GM21381 (cell line): Measurements from ENCODE around the gene NETO2.
"Not testable (repeated sequence)": the region's sequence is repeated elsewhere in the genome, so short reads cannot be mapped to it uniquely, and the experiment has no call there.

Source experiments
- ATAC-seq: cut with Tn5 transposase; IDR thresholded peaks from one replicate; pipeline ENCODE4 v1.9.1; 2021; ENCODE audit warnings: mild to moderate bottlenecking, moderate library complexity; ENCODE audit not compliant: unreplicated experiment

NETO2 gene

DNA sequence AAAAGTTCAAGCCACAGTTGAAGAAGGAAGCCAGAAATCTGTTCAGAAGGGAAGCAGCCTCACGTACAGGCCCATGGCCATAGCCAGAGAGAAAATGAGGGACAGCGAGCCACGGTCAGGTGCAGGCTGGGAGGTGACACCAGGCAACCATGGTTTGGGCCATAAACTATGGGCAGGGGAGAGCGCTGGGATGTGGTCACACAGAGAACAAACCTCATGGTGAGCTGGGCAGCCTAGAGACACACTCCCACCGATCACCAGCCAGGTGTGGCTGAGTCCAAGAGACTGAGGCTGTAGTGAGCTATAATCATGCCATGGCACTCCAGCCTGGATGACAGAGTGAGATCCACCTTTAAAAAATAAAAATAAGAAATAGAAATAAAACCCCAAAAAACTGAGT lies 76.5 kb downstream of the NETO2 start:
- no peak for ATAC-seq

DNA sequence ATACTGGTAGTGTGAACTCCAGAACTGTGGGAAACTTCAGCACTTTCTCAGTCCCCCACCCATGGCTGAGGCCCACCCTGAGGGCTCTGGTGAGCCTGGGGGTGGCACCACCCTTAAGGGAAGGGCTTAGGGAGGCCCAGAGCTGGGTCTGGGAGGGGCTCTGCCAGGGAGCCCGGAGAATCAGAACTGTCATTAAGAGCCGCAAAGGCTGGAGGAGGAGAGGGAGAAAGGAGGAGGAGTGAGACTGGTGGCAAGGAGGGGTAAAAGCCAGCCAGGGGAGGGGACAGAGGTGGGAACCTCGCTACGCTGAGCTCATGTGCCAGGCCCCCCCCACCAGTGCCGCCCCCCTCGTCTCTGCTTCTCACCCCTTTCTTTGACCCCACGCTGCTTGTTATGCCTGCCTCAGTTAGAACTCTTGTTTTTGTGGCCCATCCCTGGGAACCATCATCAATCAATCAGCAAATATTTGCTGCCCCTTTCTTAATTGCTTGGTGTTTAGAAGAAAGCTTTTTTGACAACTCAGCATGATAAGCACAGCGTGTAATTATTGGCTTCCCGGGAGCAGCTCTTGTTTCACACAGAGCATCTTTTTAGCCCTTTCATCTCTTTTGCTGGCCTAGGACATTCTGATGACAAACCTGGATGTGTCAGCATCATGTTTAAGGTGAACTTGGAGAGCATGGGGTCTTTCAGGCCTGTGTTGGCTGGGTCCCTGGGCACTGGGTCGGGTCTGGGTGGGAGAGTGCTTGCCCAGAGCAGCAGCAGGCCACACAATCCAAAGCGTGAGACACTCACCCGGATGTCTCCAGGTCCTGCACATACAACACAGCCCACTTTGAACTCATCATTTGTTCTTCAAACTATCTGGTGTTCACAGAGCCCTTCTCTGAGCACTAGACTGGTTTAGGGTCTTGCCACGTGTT lies 77.7 kb downstream of the NETO2 start:
- no peak for ATAC-seq

DNA sequence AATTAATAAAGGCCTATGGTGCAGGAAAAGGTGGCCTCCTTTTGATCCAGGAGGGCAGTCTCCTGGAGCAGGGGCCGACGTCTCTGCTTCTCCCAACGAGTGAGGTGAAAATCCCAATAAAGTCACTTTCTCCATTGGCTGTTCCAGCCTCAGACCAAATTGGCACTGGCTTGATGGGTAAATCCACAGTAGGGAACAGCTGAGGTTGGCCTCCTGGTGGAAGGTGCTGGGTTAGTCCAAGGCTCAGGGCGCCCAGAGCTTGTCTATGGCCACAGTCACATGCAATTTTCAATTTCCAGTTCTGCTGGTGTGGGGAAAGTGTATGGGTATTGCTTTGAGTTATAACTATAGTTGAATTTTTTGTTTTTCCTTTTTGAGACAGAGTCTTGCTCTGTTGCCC lies 79.0 kb downstream of the NETO2 start:
- no peak for ATAC-seq

DNA sequence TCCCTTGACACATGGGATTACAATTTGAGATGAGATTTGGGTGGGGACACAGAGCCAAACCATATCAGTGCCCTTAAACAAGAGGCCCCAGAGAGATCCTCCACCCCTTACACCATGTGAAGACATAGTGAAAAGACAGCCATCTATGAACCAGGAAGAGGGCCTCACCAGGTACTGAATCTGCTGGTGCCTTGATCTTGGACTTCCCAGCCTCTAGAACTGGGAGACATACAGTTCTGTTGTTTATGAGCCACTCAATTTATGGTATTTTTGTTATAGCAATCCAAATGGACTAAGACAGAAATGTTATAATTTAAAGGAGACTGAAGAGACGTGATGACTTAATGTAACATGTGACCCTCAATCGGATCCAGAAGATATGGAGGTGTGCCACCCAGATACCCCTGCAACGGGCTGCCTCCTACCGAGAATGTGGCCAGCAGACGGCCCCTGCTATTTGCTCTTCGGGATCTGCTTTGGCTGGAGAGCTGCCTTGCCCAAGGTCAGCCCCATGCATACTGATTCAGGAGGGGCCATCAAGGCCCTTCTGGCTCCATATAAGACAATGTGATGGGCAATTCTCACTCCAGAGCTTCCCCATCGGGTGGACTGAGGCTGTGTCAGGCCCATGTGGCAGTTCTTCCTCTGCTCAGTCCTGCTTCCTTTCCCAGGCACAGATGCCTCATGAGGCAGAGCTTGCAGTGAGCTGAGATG lies 80.6 kb downstream of the NETO2 start:
- ATAC-seq: no peak

DNA sequence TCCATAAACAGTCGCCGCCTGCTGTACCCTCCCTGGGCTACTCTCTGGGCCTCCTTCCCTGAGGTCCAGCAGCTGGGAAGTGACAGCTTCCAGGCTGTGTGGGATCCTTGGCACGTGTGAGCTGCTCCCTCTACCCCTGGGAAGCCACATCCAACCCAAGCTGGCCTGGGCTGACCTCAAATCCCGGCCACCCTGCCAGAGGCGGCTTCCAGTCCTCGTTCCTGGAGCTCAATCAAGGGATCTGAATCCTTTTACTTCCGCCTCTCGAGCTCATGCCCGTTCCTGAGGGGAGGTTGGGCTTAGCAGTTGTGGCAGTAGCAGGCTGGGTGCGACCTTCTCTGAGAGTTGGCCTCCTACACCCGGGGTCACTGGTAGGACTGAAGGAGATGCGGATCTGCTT lies 82.5 kb downstream of the NETO2 start:
- no peak for ATAC-seq

DNA sequence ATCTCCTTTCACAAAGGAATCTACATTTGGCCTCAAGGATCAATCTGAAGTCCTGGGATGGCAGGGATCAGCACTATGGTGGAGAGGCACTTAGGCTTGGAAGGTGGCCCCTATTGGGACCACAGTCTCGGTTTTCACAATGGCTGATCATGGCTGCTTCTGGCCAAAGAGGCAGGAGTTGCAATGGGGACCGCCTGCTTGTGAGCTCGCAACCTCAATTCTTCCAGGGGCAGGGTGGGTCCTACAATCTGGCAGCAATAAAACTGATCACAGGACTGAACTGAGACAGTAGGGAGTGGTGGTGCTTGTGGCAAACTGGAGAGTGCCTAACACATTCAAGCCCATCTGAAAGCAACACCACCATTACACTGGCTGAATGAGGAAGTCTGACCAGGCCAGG lies 83.1 kb downstream of the NETO2 start:
- no peak for ATAC-seq

DNA sequence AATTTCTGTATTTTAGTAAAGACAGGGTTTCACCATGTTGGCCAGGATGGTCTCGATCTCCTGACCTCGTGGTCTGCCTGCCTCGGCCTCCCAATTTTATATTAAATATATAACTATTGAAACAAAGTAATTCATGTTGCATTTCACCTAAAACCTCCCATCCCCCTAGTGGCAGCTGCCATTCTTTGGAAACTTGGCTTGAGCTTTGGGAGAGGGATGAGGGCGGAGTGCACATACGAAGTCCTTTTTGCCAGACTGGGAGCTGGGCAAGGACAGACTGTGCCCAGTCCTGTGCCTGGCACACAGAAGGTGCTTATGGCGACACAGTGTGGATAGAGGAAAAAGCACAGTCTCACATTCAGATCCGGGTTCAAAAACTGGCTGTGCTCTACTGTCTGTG lies 83.8 kb downstream of the NETO2 start:
- ATAC-seq: no peak

DNA sequence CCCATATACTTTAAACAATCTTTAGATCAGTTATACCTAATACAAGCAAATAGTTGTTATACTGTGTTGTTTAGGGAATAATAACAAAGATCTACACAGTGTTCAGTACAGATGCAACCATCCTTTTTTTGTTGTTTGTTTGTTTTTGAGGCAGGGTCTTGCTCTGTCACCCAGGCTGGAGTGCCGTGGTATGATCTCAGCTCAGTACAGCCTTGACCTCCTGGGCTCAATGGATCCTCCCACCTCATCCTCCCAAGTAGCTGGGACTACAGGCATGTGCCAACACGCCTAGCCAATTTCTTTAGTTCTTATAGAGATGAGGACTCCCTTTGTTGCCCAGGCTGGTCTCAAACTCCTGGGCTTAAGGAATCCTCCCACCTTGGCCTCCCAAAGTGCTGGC lies 84.6 kb downstream of the NETO2 start:
- ATAC-seq: not testable (repeated sequence)

DNA sequence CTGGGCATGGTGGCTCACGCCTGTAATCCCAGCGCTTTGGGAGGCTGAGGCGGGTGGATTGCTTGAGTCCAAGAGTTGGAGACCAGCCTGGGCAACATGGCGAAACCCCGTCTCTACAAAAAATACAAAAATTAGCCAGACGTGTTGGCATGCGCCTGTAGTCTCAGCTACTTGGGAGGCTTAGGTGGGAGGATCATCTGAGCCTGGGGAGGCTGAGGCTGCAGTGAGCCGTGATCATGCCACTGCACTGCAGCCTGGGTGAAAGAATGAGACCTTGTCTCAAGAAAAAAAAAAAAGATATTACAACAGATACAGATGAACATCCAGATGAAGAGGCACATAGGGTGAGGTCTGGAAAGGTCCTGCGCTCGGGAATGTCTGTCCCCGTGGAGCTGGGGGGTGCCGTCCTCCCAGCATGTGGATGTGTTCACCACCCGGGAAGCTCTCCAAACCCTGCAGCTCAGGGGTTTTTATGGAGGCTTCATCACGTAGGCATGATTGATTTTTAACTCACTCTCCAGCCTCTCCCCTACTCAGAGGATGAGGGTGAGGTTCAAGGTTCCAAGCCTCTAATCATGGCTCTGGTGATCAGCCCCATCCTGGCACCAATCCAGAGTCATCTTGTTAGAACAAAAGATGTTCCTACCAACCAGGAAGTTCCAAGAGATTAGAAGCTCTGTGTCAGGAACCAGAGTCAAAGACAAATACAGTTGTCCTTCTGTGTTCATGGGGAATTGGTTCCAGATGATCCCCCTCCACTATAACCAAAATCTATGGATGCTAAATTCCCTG lies 85.3 kb downstream of the NETO2 start:
- no peak for ATAC-seq

DNA sequence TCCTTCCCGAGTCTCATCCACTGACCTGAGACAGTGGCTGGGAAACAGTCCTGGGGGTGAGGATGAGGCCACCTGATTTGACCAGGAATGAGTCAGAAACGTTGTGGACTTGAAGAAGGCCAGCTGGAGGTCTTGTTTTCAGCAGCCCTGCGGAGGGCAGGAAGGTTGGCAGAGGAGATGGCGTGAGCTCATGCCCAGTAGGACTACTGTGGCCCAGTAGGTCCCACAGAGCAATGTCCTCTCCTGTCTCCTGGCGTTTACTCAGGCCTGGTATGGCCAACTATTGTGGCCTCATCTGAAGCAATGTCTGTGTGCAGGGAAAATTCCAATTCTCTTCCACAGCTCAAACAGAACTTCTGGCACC lies 86.1 kb downstream of the NETO2 start:
- no peak for ATAC-seq

DNA sequence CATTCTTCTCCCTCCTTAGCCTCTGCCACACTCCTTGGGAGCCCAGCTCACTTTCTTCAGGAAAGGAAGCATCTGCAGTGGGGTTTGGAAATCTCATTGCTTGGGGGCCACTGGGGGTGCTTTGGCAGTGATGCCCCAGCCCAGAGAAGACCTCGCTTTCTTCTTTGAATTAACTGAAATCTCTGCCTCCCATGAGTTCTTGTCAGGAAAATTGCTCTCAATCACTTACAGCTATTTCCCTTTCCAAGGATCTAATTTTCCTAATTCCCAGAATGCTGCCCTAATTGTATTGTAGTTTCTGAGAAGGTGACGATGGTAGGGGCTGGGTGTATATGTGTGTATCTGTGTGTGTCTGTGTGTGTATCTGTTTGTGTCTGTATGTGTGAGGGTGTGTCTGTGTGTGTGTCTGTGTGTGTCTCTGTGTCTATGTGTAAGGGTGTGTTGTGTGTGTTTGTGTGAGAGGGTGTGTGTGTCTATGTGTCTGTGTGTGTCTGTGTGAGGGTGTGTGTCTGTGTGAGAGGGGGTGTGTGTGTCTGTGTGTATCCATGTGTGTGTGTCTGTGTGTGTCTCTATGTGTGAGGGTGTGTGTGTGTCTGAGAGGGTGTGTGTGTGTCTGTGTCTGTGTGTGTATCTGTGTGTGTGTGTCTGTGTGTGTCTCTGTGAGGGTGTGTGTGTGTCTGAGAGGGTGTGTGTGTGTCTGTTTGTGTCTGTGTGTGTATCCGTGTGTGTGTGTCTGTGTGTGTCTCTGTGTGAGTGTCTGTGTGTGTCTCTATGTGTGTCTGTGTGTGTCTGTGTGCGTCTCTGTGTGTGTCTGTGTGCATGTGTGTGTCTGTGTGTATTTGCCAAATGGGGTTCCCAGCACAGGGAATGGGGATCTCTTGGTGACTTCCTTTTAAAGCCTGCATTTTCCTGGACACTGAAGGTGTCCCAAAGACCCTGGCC lies 86.8 kb downstream of the NETO2 start:
- no peak for ATAC-seq

DNA sequence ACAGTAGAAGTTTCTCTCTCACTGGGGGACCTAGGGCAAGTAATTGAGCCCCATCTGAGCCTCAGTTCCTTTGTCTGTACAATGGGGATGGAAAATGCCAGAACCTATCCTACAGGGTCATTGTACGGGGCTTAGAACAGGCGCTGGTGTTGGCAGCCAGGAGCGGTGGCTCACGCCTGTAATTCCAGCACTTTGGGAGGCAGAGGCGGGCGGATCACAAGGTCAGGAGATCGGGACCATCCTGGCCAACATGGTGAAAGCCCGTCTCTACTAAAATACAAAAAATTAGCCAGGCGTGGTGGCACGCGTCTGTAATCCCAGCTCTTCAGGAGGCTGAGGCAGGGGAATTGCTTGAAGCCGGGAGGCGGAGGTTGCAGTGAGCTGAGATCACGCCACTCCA lies 87.7 kb downstream of the NETO2 start:
- ATAC-seq: not testable (repeated sequence)

DNA sequence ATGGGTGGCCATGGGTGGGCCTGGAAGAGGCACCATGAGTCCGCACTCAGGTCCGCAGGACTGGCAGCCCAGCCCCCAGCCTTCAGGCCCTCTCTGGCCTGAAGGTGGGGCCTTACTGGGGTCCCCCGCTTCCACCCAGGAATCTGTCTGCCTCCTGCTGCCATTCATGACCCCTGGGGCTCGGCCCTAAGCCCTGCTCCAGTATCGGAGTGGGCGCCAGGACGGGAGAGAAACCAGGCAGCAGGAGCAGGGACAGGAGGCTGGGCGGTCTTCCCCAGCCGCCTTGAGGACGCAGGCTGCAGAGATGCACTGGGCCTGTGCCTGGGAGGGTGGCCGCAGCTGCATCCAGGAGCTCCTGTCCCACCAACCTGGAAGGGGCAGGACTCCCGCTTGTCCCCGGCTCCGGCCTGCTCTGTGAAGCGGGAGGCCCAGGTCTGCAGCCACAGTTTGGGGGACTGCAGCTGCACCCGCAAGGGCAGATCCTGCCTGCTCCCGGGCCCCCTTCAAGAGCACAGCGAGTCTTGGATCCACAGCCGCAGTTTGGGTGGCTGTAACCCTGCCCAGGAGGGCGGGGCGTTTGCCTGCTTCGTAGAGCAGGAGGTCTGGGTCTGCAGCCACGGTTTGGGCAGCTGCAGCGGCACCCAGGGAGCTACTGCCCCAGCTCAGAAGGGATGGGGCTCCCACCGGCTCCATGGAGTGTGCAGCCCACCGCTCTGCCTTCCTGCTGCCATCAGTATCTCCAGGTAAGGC lies 88.4 kb downstream of the NETO2 start:
- no peak for ATAC-seq

DNA sequence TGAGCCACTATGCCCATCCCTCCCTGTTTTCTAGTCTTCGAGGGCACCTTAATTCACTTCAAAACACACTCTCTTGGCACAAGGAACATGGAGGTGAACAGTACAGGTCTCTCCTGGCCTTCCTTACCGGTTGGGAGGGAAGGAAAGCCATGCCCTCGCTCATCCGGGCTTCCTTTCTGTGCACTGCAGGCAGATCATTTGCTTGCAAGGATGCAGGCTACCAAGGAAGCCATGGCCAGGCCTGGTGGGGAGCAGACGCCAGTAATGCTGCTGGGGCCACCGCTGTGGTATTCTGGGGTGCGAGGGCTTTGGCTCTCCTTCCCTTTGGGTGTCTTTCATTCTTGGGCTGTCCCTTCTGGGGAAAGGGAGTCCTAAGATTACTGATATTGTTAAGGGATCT lies 89.4 kb downstream of the NETO2 start:
- no peak for ATAC-seq

DNA sequence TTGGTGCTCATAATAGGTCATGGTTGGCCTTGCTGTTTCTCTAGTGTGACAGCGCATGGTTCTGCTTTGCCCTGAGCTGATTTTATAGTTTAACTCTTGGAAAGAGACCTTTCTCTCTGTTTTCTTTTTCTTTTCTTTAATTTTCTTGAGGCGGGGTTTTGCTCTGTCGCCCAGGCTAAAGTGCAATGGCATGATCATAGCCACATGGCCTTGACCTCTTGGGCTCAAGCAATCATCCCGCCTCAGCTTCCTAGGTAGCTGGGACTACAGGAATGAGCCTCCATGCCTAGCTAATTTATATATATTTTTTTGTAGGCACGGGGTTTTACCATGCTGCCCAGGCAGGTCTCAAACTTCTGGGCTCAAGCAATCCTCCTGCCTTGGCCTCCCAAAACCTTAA lies 89.8 kb downstream of the NETO2 start:
- no peak for ATAC-seq

DNA sequence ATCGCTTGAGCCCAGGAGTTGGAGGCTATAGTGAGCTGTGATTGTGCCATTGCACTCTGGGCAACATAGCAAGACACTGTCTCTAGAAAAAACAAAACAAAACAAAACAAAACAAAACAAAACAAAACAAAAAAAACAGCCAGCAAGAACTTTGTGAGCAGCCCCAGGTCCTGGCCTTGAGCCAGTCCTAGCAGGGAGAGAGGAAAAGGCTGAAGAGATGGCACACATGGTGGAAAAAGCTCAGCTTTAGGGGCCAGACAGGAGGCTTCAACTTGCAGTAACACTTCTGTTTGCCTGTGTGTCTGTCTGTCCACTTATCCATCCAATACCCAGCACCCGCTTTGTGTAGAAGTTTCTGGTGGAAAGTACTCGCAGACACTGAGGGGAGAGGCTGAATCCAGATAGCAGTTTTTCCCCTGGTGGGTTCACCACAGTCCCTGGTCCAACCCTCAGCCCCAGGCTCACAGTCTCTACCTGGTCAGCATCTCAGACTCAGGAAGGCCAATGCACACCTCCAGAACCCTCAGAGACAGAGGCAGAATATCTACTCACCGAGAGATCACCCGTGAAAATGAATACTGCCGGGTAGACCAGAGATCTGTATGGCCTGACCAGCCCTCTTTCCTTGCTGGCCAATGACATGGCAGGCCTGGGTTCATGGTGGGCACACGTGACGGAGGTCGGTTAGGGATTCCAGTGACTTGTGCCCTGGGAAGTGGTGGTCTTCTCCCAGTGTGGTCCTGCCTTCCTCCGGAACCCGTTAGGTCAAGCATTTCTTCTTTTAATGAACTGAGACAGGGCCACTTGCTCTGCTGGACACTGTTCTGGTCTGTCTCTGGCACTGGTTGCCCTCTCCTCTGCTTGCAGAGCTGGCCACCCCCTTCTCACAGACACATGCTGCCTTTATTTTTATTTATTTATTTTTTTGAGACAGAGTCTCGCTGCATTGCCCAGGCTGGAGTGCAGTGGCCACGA lies 90.8 kb downstream of the NETO2 start:
- ATAC-seq: no peak

DNA sequence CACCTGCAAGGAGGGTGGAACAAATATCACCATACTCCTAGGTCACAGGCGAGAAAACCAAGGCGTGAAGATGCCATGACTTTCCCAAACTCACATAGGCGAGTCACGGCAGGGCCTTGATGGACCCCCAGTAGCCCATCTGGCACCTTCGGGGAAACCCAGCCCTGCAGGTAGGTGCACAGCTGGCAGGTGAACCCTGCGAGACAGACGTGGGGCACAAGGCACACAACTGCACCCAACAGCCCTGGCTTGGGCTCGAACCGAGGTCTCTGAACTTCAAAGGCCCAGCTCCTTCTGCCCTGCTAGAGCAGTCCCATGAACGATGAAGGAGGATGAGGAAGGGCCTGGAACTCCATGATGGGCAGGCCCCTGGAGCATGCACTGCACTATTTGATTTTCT lies 92.7 kb downstream of the NETO2 start:
- no peak for ATAC-seq

DNA sequence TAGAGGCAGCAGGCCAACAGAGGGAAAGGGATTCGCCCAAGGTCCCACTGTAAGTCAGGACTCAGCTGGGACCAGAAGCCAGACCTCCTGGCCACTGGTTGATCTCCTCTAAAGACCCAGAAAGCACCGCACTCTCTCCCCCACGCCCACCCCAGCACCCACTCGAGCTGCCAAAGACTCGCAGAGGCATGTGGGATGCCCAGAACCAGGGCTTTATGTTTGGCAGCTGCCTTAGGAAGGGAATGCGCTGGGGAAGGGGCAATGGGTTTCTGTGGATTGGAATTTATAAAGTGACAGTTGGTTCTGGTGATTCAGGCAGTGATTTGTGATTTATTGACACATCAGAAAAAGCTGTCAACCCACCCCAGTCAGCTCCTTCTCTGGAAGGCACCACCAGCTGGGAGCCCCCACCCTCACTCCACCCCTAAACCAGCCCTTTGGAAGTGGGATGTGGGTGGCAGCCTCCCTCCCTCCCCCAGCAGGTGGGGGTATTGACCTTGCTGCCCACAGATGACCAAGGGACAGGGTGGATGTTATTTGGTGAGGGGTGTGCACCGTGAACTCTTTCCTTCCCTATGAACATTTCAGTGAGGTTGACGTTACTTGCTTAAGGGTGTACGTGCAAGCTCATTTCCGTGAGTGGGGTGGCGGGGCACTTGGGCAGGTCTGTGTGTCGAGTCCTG lies 93.7 kb downstream of the NETO2 start:
- ATAC-seq: no peak
